IMR-90 (cell line): ENCODE results near the gene MED22. TPM values are rescaled to one million over a fixed set of nuclear protein-coding genes. Genes with fewer than 3 reads are reported as not detected.
A peak's percentile ranks its signal among the peaks of the same experiment; 100 is the strongest.

Experiments used
- ATAC-seq: fragments of 200-7000 bp; cut with Tn5 transposase; 2 replicates; pipeline ENCODE4 v1.9.1; 2020; ENCODE audit warnings: low read depth, mild to moderate bottlenecking, moderate library complexity
- BruUV-seq: library from RNA; stranded (reverse); fragments of 400-500 nt; replicated peaks from 2 replicates; lab custom pipeline; 2021; lab: Mats Ljungman, UMichigan
- CTCF ChIA-PET: fragments of 300-600 bp; formaldehyde crosslinking; extraction: SDS; loops from one replicate; lab custom pipeline; 2021; ENCODE audit warnings: antibody characterized with exemption; lab: Yijun Ruan, JAX
- POLR2A ChIA-PET: fragments of 300-600 bp; sonication (Branson Sonifier 250); formaldehyde crosslinking; loops from one replicate; lab custom pipeline; 2022; ENCODE audit warnings: antibody characterized with exemption; ENCODE audit not compliant: unreplicated experiment; lab: Charles Lee
- DNase-seq: peaks from one replicate; pipeline ENCODE4 v3.0.0; 2013
- H2AFZ ChIP-seq: replicated peaks from 2 replicates; pipeline ENCODE3; 2013; ENCODE audit warnings: low read length, mild to moderate bottlenecking; ENCODE audit not compliant: poor library complexity
- H2AK5ac ChIP-seq: 2 replicates; pipeline ENCODE4 v1.6.1; 2013; ENCODE audit warnings: low read depth, low read length, inconsistent platforms
- H2AK9ac ChIP-seq: replicated peaks from 2 replicates; pipeline ENCODE3; 2013; ENCODE audit warnings: mild to moderate bottlenecking, low read depth, low read length, moderate library complexity; ENCODE audit not compliant: poor library complexity
- H2BK120ac ChIP-seq: 2 replicates; pipeline ENCODE4 v1.6.1; 2013; ENCODE audit warnings: low read depth, low read length, inconsistent platforms
- H2BK15ac ChIP-seq: 3 replicates; pipeline ENCODE4 v1.6.1; 2013; ENCODE audit warnings: low read depth, low read length, inconsistent platforms
- H2BK20ac ChIP-seq: 2 replicates; pipeline ENCODE4 v1.6.1; 2013; ENCODE audit warnings: low read depth, mild to moderate bottlenecking, inconsistent platforms, low read length, moderate library complexity
- H2BK5ac ChIP-seq: 2 replicates; pipeline ENCODE4 v1.6.1; 2013; ENCODE audit warnings: mild to moderate bottlenecking, low read depth, low read length, inconsistent platforms; ENCODE audit not compliant: poor library complexity, severe bottlenecking
- H3K14ac ChIP-seq: replicated peaks from 2 replicates; pipeline ENCODE4 v1.6.1; 2013; ENCODE audit warnings: low read depth, low read length, inconsistent platforms
- H3K18ac ChIP-seq: 2 replicates; pipeline ENCODE4 v1.6.1; 2013; ENCODE audit warnings: low read depth, low read length, control low read depth
- H3K23ac ChIP-seq: 2 replicates; pipeline ENCODE4 v1.6.1; 2013; ENCODE audit warnings: low read depth, low read length, inconsistent platforms
- H3K27ac ChIP-seq: 2 replicates; pipeline ENCODE4 v1.5.1; 2013; ENCODE audit warnings: mild to moderate bottlenecking, control low read depth, low read length; ENCODE audit not compliant: insufficient read depth
- H3K27me3 ChIP-seq: 2 replicates; pipeline ENCODE4 v1.6.1; 2013; ENCODE audit warnings: low read length; ENCODE audit not compliant: control insufficient read depth, insufficient read depth
- H3K36me3 ChIP-seq: 2 replicates; pipeline ENCODE4 v1.6.1; 2013; ENCODE audit warnings: low read length, mixed read lengths; ENCODE audit not compliant: control insufficient read depth, insufficient read depth
- H3K4ac ChIP-seq: 2 replicates; pipeline ENCODE4 v1.6.1; 2013; ENCODE audit warnings: low read depth, low read length, inconsistent platforms
- H3K4me1 ChIP-seq: 2 replicates; pipeline ENCODE4 v1.6.1; 2013; ENCODE audit warnings: low read length, mixed read lengths; ENCODE audit not compliant: control insufficient read depth, insufficient read depth
- H3K4me2 ChIP-seq: 2 replicates; pipeline ENCODE4 v1.6.1; 2013; ENCODE audit warnings: low read depth, mild to moderate bottlenecking, control low read depth, low read length, moderate library complexity
- H3K4me3 ChIP-seq: 2 replicates; pipeline ENCODE4 v1.5.1; 2013; ENCODE audit warnings: low read depth, mild to moderate bottlenecking, control low read depth, low read length, moderate library complexity; ENCODE audit not compliant: insufficient read depth
- H3K56ac ChIP-seq: 2 replicates; pipeline ENCODE4 v1.6.1; 2013; ENCODE audit warnings: low read length, inconsistent platforms; ENCODE audit not compliant: insufficient read depth; ENCODE audit errors: extremely low read depth
- H3K79me1 ChIP-seq, 2 experiments: 2 replicates each; pipeline ENCODE4 v1.6.1; 2013; ENCODE audit warnings: low read length in 2 of 2, inconsistent platforms in 1 of 2, low read depth in 1 of 2
- H3K9ac ChIP-seq: 2 replicates; pipeline ENCODE4 v1.6.1; 2013; ENCODE audit warnings: low read depth, low read length, control low read depth
- H3K9me1 ChIP-seq: 2 replicates; pipeline ENCODE4 v1.6.1; 2013; ENCODE audit warnings: low read length, inconsistent platforms; ENCODE audit not compliant: insufficient read depth
- H3K9me3 ChIP-seq: 2 replicates; pipeline ENCODE4 v1.6.1; 2013; ENCODE audit warnings: low read length; ENCODE audit not compliant: control insufficient read depth, insufficient read depth
- H4K20me1 ChIP-seq: 2 replicates; pipeline ENCODE4 v1.6.1; 2013; ENCODE audit warnings: low read length, inconsistent platforms; ENCODE audit not compliant: insufficient read depth
- H4K5ac ChIP-seq: 2 replicates; pipeline ENCODE4 v1.6.1; 2013; ENCODE audit warnings: mild to moderate bottlenecking, low read depth, low read length, control low read depth
- H4K8ac ChIP-seq, 2 experiments: 2 replicates each; pipeline ENCODE4 v1.6.1; 2013; ENCODE audit warnings: low read depth in 2 of 2, low read length in 2 of 2, control low read depth in 1 of 2, inconsistent platforms in 1 of 2
- H4K91ac ChIP-seq: 2 replicates; pipeline ENCODE4 v1.6.1; 2013; ENCODE audit warnings: low read depth, low read length, inconsistent platforms; ENCODE audit not compliant: insufficient read depth
- CTCF ChIP-seq: conservative IDR thresholded peaks from 2 replicates; pipeline ENCODE4 v1.5.1; 2012; ENCODE audit warnings: mild to moderate bottlenecking, low read depth, low read length, improper control_type of control experiment
- MAZ ChIP-seq: IDR thresholded peaks from 2 replicates; pipeline ENCODE4 v1.6.1; 2012; ENCODE audit warnings: low read depth, mild to moderate bottlenecking, low read length, improper control_type of control experiment, moderate library complexity, borderline replicate concordance
- MXI1 ChIP-seq: IDR thresholded peaks from 2 replicates; pipeline ENCODE4 v1.6.1; 2012; ENCODE audit warnings: low read depth, mild to moderate bottlenecking, low read length, moderate library complexity, borderline replicate concordance
- NFE2L2 ChIP-seq: fragments of 150-350 bp; IDR thresholded peaks from 2 replicates; pipeline ENCODE4 v1.6.1; 2016; ENCODE audit warnings: low read depth, mild to moderate bottlenecking, low read length
- RCOR1 ChIP-seq: IDR thresholded peaks from 2 replicates; pipeline ENCODE4 v1.6.1; 2012; ENCODE audit warnings: mild to moderate bottlenecking, low read length, improper control_type of control experiment; ENCODE audit not compliant: insufficient replicate concordance
- SMC3 ChIP-seq: fragments of 150-350 bp; IDR thresholded peaks from 2 replicates; pipeline ENCODE4 v1.6.1; 2016; ENCODE audit warnings: low read depth, mild to moderate bottlenecking, antibody characterized with exemption, low read length, moderate library complexity
- WGBS, 2 experiments: methylation state at CpG; one replicate each; pipeline versions ENCODE4 v1.1.5 to v1.1.7; 2013; ENCODE audit warnings: missing lambda C conversion rate in 2 of 2; ENCODE audit not compliant: insufficient read length in 1 of 2; ENCODE audit errors: extremely low coverage in 2 of 2; 5-methylcytosine and 5-hydroxymethylcytosine counted together
- dilution Hi-C: fragments of 300-500 bp; cut with HindIII; formaldehyde crosslinking; loops from one replicate; pipeline ENCODE4 v1.14.3; 2018; ENCODE audit warnings: low sequenced_read_pairs; ENCODE audit not compliant: unreplicated experiment
- in situ Hi-C: fragments of 300-500 bp; cut with MboI; formaldehyde crosslinking; loops from 3 replicates; pipeline ENCODE4 v1.14.3; 2019; ENCODE audit warnings: low sequenced_read_pairs, inconsistent platforms, mixed read lengths
- intact Hi-C: fragments of 100-400 bp; cut with micrococcal nuclease; formaldehyde crosslinking; loops from 2 replicates; pipeline ENCODE4 v1.10.0; 2022
- polyA plus RNA-seq, 3 experiments: library from polyadenylated mRNA; depleted of rRNA; stranded (reverse); fragments of >200 nt; gene quantifications; 2 replicates each; pipeline ENCODE4 v1.2.3, GENCODE V29; 2012; ENCODE audit warnings: low replicate concordance in 1 of 3
- total RNA-seq: library from RNA; depleted of rRNA; stranded (reverse); fragments of >200 nt; gene quantifications from 2 replicates; pipeline ENCODE4 v1.2.3, GENCODE V29; 2012

MED22 gene
- total and polyA plus RNA-seq, 2 of the 4 experiments (the other 2 are of a cell fraction), result 7.9 to 28.3 TPM

- intact Hi-C loops, result no loop called here
- Histone ChIP-seq H2AK5ac (no peak overlapping the region), H3K18ac (no peak overlapping the region), H2BK5ac (no peak overlapping the region), H3K14ac (no peak overlapping the region), H4K5ac (no peak overlapping the region), H3K56ac (no peak overlapping the region), H4K20me1 (peaks cover 10% of the 10 kb centered on the region; the same call in 1 of the 2 replicates), H3K9me3 (no peaks in the 10 kb centered on the region), H3K27me3 (no peaks in the 10 kb centered on the region), H3K36me3 (peaks cover 63% of the 10 kb centered on the region), H3K9ac (no peak overlapping the region), H3K4me3 (no peak overlapping the region), H2AK9ac (no peak overlapping the region), H3K79me1 (peaks cover 15 to 39% of the 10 kb centered on the region in 2 experiments; a peak in 3 of 4 replicates), H4K91ac (no peak overlapping the region), H3K4ac (no peak overlapping the region), H2BK20ac (no peak overlapping the region), H3K27ac (no peak overlapping the region), H4K8ac (no peak overlapping the region), H3K9me1 (peaks cover 3% of the 10 kb centered on the region; the same call in 1 of the 2 replicates), H2AFZ (no peak overlapping the region), H2BK15ac (no peak overlapping the region), H2BK120ac (no peak overlapping the region), H3K23ac (no peak overlapping the region), H3K4me1 (peaks cover 7% of the 10 kb centered on the region), H3K4me2 (no peak overlapping the region)
- ATAC-seq, result no peak
- dilution Hi-C loops, result no loop called here
- TF ChIP-seq MAZ, result no peak
- TF ChIP-seq SMC3, result no peak
- TF ChIP-seq RCOR1, result no peak
- TF ChIP-seq NFE2L2, result no peak
- TF ChIP-seq MXI1, result no peak
- 0 out of 2 replicates have a peak, but pooled peaks have one; percentile 15 for TF ChIP-seq CTCF
- in situ Hi-C loops, result no loop called here
- 93% methylated on average over 6 of the region's 12 CpGs; no CpG with 5 or more reads in 1 of the 2 experiments for WGBS, 2 experiments
- no peak for DNase-seq
- ChIA-PET POLR2A (no interaction called here), CTCF (interaction anchor here (0.6 kb wide), 2 partner anchors 13 to 22 kb away, joined by 3 read pairs; no protein-coding TSS in a partner anchor)
- no TSS peak for BruUV-seq
Measured at GRCh38 chr9:133342069-133342406, 5.9 kb downstream of the MED22 start.
